ENCODE measurements around the gene SIGLEC1. TPM values are rescaled to one million over a fixed set of nuclear protein-coding genes. Genes with fewer than 3 reads are reported as not detected.
A peak's percentile ranks its signal among the peaks of the same experiment; 100 is the strongest.

The SIGLEC1 gene
- total and polyA plus RNA-seq, 2 donors (not counting 1 experiment from before 2014, with no cell fraction given): 0.06 to 0.15 TPM

GRCh38 chr20:3719046-3719445, 6.6 kb upstream of the SIGLEC1 start:
- intact Hi-C loops (cut with micrococcal nuclease): no loop called here
- no peak overlapping the region for H3K27ac ChIP-seq (ENCODE audit: low read length in 2 of 2)
- no peaks in the 10 kb centered on the region for H3K9me3 Mint-ChIP-seq (ENCODE audit: insufficient read depth)
- H3K36me3 ChIP-seq (replicated peaks in 1 of 2; ENCODE audit: control extremely low read depth in 1 of 2, control insufficient read depth in 1 of 2, extremely low read depth in 1 of 2, insufficient read depth in 2 of 2, low read length in 1 of 2): no peaks in the 10 kb centered on the region
- no peaks in the 10 kb centered on the region for H3K79me2 ChIP-seq (ENCODE audit: control insufficient read depth, insufficient read depth, low read length)
- no peaks in the 10 kb centered on the region for H3K4me1 ChIP-seq (ENCODE audit: control insufficient read depth in 2 of 2, insufficient read depth in 2 of 2, low read length in 2 of 2)
- H3K9ac ChIP-seq (ENCODE audit: low read length): no peak overlapping the region
- no peak overlapping the region for H3K4me2 ChIP-seq (replicated peaks; ENCODE audit: low read depth, low read length, poor library complexity, severe bottlenecking)
- no peak overlapping the region for H3K27ac Mint-ChIP-seq
- CTCF ChIA-PET: interaction anchor here (0.9 to 1.2 kb wide), 2 partner anchors 18 to 42 kb away, joined by 3 read pairs; no protein-coding TSS in a partner anchor
- TF ChIP-seq EZH2 (IDR thresholded peaks at IDR 0.05; ENCODE audit: borderline replicate concordance, insufficient read depth, low read depth, low read length, poor library complexity, severe bottlenecking): no peak
- TF ChIP-seq, protein P1, sequence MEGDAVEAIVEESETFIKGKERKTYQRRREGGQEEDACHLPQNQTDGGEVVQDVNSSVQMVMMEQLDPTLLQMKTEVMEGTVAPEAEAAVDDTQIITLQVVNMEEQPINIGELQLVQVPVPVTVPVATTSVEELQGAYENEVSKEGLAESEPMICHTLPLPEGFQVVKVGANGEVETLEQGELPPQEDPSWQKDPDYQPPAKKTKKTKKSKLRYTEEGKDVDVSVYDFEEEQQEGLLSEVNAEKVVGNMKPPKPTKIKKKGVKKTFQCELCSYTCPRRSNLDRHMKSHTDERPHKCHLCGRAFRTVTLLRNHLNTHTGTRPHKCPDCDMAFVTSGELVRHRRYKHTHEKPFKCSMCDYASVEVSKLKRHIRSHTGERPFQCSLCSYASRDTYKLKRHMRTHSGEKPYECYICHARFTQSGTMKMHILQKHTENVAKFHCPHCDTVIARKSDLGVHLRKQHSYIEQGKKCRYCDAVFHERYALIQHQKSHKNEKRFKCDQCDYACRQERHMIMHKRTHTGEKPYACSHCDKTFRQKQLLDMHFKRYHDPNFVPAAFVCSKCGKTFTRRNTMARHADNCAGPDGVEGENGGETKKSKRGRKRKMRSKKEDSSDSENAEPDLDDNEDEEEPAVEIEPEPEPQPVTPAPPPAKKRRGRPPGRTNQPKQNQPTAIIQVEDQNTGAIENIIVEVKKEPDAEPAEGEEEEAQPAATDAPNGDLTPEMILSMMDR (IDR thresholded peaks at IDR 0.05): no peak
- peaks cover 34% of the 10 kb centered on the region for H3K27me3 Mint-ChIP-seq
- no peak overlapping the region for H3K4me3 Mint-ChIP-seq
- H3K4me1 Mint-ChIP-seq: no peaks in the 10 kb centered on the region
- DNase-seq (no peak), ATAC-seq (ENCODE audit: low read depth) (no peak)
- peaks cover 0 to 1% (median 0%) of the 10 kb centered on the region in 3 donors for H3K9me3 ChIP-seq (ENCODE audit: control extremely low read depth in 1 of 3, control insufficient read depth in 2 of 3, insufficient read depth in 1 of 3, low read length in 2 of 3)
- no peak overlapping the region for H2AFZ ChIP-seq (ENCODE audit: insufficient read depth, low read depth, low read length, poor library complexity, severe bottlenecking)
- H3K4me3 ChIP-seq (ENCODE audit: control extremely low read depth in 1 of 5, extremely low read depth in 1 of 5, insufficient read depth in 1 of 5, low read depth in 2 of 5, low read length in 4 of 5): no peak overlapping the region
- 90% methylated on average over 2 of the region's 4 CpGs for WGBS (ENCODE audit: insufficient coverage)
- POLR2A ChIA-PET: no interaction called here
- H4K20me1 ChIP-seq (ENCODE audit: control insufficient read depth, insufficient read depth, low read length, poor library complexity, severe bottlenecking): no peaks in the 10 kb centered on the region
- H3K27me3 ChIP-seq (replicated peaks in 1 of 4; ENCODE audit: control extremely low read depth in 1 of 4, control insufficient read depth in 3 of 4, insufficient read depth in 4 of 4, low read length in 3 of 4): no peaks in the 10 kb centered on the region

DNA sequence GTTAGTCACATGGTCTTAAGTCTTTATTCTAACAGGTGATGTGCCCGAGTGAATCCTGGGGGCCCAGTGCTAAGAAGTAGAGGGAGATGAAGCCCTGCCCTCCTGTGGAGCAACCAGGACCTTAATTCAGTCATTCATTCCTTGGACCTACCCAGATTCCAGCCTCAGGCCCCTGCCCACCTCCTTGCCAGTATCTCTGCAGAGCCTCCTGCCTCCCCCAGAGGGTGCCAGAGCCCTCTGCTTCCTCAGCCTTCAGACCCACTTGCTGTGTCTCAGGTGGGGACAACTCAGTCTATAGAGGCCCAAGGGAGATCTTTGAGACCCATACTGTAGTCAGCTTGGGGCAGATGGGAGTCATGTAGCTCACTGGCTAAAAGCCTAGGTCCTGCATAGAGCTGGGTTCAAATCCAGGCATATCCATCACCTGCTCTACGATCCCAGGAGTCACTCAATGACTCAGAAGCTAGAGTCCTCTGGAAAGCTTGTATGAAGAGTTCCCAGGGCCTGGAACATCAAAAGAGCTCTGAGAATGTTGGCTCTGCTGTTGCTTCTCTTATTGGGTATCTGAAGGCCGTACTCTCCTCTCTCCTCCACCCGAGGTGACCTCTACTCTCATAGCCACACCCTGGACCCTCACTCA, 3.9 kb upstream of the SIGLEC1 start:
- no peak overlapping the region for H3K4me3 ChIP-seq (ENCODE audit: control extremely low read depth in 1 of 5, extremely low read depth in 1 of 5, insufficient read depth in 1 of 5, low read depth in 2 of 5, low read length in 4 of 5)
- Mint-ChIP-seq H3K9me3 (ENCODE audit: insufficient read depth) (no peaks in the 10 kb centered on the region), H3K27ac (no peak overlapping the region), H3K4me3 (no peak overlapping the region), H3K4me1 (no peaks in the 10 kb centered on the region), H3K27me3 (peaks cover 35% of the 10 kb centered on the region)
- no peak overlapping the region for H3K27ac ChIP-seq (ENCODE audit: low read length in 2 of 2)
- ChIA-PET CTCF (interaction anchor here (1.1 kb wide), 1 partner anchor 52 kb away, joined by 3 read pairs; no protein-coding TSS in a partner anchor), POLR2A (no interaction called here)
- H3K36me3 ChIP-seq (replicated peaks in 1 of 2; ENCODE audit: control extremely low read depth in 1 of 2, control insufficient read depth in 1 of 2, extremely low read depth in 1 of 2, insufficient read depth in 2 of 2, low read length in 1 of 2): no peaks in the 10 kb centered on the region
- DNase-seq (peak; percentile 30), ATAC-seq (ENCODE audit: low read depth) (no peak)
- H4K20me1 ChIP-seq (ENCODE audit: control insufficient read depth, insufficient read depth, low read length, poor library complexity, severe bottlenecking): no peaks in the 10 kb centered on the region
- WGBS (ENCODE audit: insufficient coverage): 88% methylated on average over 3 of the region's 4 CpGs
- intact Hi-C loops (cut with micrococcal nuclease): loop anchor here (1.0 kb wide), 1 partner anchor 369 kb away; no protein-coding TSS in a partner anchor
- no peak overlapping the region for H3K9ac ChIP-seq (ENCODE audit: low read length)
- H3K79me2 ChIP-seq (ENCODE audit: control insufficient read depth, insufficient read depth, low read length): no peaks in the 10 kb centered on the region
- H3K4me1 ChIP-seq (ENCODE audit: control insufficient read depth in 2 of 2, insufficient read depth in 2 of 2, low read length in 2 of 2): no peaks in the 10 kb centered on the region
- H3K27me3 ChIP-seq (replicated peaks in 1 of 4; ENCODE audit: control extremely low read depth in 1 of 4, control insufficient read depth in 3 of 4, insufficient read depth in 4 of 4, low read length in 3 of 4): peaks cover 0 to 4% (median 0%) of the 10 kb centered on the region in 4 experiments
- no peak for TF ChIP-seq EZH2 (IDR thresholded peaks at IDR 0.05; ENCODE audit: borderline replicate concordance, insufficient read depth, low read depth, low read length, poor library complexity, severe bottlenecking)
- TF ChIP-seq, protein P1 (IDR thresholded peaks at IDR 0.05): peak; percentile 45
- H3K4me2 ChIP-seq (replicated peaks; ENCODE audit: low read depth, low read length, poor library complexity, severe bottlenecking): no peak overlapping the region
- peaks cover 0 to 1% (median 0%) of the 10 kb centered on the region in 3 donors for H3K9me3 ChIP-seq (ENCODE audit: control extremely low read depth in 1 of 3, control insufficient read depth in 2 of 3, insufficient read depth in 1 of 3, low read length in 2 of 3)
- H2AFZ ChIP-seq (ENCODE audit: insufficient read depth, low read depth, low read length, poor library complexity, severe bottlenecking): no peak overlapping the region

All from B cell (primary cell).